Loucy (cell line): ENCODE measurements around the gene SEPTIN6.

Experiments
- EZH2phosphoT487 ChIP-seq: fragments of 200-600 bp; IDR thresholded peaks from 2 replicates; pipeline ENCODE4 v1.6.1; 2018; ENCODE audit warnings: antibody characterized with exemption, mild to moderate bottlenecking, moderate library complexity, borderline replicate concordance
- TF ChIP-seq, protein P1 (sequence below): fragments of 200-600 bp; sonication (generic); conservative IDR thresholded peaks from 2 replicates; pipeline ENCODE4 v1.5.1; 2014; ENCODE audit warnings: mild to moderate bottlenecking, antibody characterized with exemption, low read length

DNA sequence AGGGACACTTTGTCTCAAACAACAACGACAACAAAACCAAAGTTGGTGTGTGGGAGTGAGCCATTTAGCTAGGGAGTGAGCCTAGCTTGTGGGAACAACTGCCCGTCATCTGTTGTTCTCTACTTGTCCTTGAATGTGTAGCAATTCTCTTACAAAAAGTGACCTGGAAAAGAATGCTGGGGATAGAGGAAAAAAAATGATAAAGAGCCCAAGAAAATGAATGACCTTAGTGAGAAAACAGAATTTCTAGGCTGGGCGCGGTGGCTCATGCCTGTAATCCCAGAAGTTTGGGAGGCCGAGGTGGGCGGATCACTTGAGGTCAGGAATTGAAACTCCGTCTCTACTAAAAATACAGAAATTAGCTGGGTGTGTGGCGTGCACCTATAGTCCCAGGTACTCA is 19.6 kb downstream of the SEPTIN6 start:
- TF ChIP-seq, protein P1, sequence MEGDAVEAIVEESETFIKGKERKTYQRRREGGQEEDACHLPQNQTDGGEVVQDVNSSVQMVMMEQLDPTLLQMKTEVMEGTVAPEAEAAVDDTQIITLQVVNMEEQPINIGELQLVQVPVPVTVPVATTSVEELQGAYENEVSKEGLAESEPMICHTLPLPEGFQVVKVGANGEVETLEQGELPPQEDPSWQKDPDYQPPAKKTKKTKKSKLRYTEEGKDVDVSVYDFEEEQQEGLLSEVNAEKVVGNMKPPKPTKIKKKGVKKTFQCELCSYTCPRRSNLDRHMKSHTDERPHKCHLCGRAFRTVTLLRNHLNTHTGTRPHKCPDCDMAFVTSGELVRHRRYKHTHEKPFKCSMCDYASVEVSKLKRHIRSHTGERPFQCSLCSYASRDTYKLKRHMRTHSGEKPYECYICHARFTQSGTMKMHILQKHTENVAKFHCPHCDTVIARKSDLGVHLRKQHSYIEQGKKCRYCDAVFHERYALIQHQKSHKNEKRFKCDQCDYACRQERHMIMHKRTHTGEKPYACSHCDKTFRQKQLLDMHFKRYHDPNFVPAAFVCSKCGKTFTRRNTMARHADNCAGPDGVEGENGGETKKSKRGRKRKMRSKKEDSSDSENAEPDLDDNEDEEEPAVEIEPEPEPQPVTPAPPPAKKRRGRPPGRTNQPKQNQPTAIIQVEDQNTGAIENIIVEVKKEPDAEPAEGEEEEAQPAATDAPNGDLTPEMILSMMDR: no peak
- TF ChIP-seq EZH2phosphoT487: no peak
